MV-4-11 (cell line): ENCODE results near the gene EIF3B.
"Not testable (repeated sequence)": the region's sequence is repeated elsewhere in the genome, so short reads cannot be mapped to it uniquely, and the experiment has no call there.

Experiments used
- DNase-seq: peaks from one replicate; lab custom pipeline; 2025; lab: John Stamatoyannopoulos, UW

Gene EIF3B

GRCh38 chr7:2402687-2403013 is 48.0 kb downstream of the EIF3B start:
- no peak for DNase-seq

- peak; percentile 73 for DNase-seq
Measured at GRCh38 chr7:2403014-2403717, 48.5 kb downstream of the EIF3B start, which contains the start of gene CHST12. Gene CHST12, plus strand, starts transcription at chr7:2403611. Its CDS starts 29,029 bp downstream, at chr7:2432640.

GRCh38 chr7:2403718-2404648 is 49.4 kb downstream of the EIF3B start:
- no peak for DNase-seq

- DNase-seq: no peak
Measured at GRCh38 chr7:2404714-2405119, 50.1 kb downstream of the EIF3B start.

- no peak for DNase-seq
Measured at GRCh38 chr7:2405201-2405600, 50.6 kb downstream of the EIF3B start.

GRCh38 chr7:2405601-2406345 is 51.1 kb downstream of the EIF3B start:
- peak; percentile 95 for DNase-seq

GRCh38 chr7:2409745-2410414 is 55.3 kb downstream of the EIF3B start:
- DNase-seq: no peak

- no peak for DNase-seq
Measured at GRCh38 chr7:2411049-2411448, 56.4 kb downstream of the EIF3B start.

GRCh38 chr7:2411815-2412586 is 57.4 kb downstream of the EIF3B start:
- no peak for DNase-seq

- DNase-seq: no peak
Measured at GRCh38 chr7:2412587-2413201, 58.1 kb downstream of the EIF3B start.

- DNase-seq: no peak
Measured at GRCh38 chr7:2416063-2416462, 61.4 kb downstream of the EIF3B start.

- no peak for DNase-seq
Measured at GRCh38 chr7:2416650-2417049, 62.0 kb downstream of the EIF3B start.

GRCh38 chr7:2417178-2417577 is 62.6 kb downstream of the EIF3B start:
- not testable (repeated sequence) for DNase-seq

- no peak for DNase-seq
Measured at GRCh38 chr7:2417981-2418481, 63.4 kb downstream of the EIF3B start.

GRCh38 chr7:2420216-2420933 is 65.7 kb downstream of the EIF3B start:
- DNase-seq: no peak

- DNase-seq: no peak
Measured at GRCh38 chr7:2421943-2422310, 67.3 kb downstream of the EIF3B start.

- no peak for DNase-seq
Measured at GRCh38 chr7:2425749-2426148, 71.1 kb downstream of the EIF3B start.
